A549 (cell line): Measurements from ENCODE around the gene FGF19.

ENCODE experiments used
- CTCF ChIP-seq: fragments of >200 bp; sonication (Bioruptor Twin); formaldehyde crosslinking; IDR thresholded peaks from 3 replicates; pipeline ENCODE4 v1.5.1; 2016
- ELK1 ChIP-seq: fragments of 150-350 bp; IDR thresholded peaks from 2 replicates; pipeline ENCODE4 v1.6.1; 2014; ENCODE audit warnings: low read depth, mild to moderate bottlenecking, low read length
- ESRRA ChIP-seq: fragments of 150-350 bp; IDR thresholded peaks from 2 replicates; pipeline ENCODE4 v1.6.1; 2014; ENCODE audit warnings: mild to moderate bottlenecking, low read length, borderline replicate concordance
- FOSL2 ChIP-seq, 2 experiments: fragments of 450-650 bp in 1 of 2; fragments of >200 bp in 1 of 2; sonication (Bioruptor Twin) in 1 of 2; formaldehyde crosslinking; IDR thresholded peaks; 2 replicates each; pipeline versions ENCODE4 v1.5.0 to v1.6.1; 2016 to 2020; ENCODE audit warnings: mild to moderate bottlenecking in 1 of 2, moderate library complexity in 1 of 2
- HOXA7 ChIP-seq: fragments of 250-450 bp; sonication (Bioruptor Pico); IDR thresholded peaks from 2 replicates; pipeline ENCODE4 v1.5.0; 2020; ENCODE audit warnings: mild to moderate bottlenecking, moderate library complexity
- KDM1A ChIP-seq: fragments of 200-600 bp; sonication (generic); IDR thresholded peaks from 2 replicates; pipeline ENCODE4 v1.6.1; 2016; ENCODE audit warnings: low read depth, mild to moderate bottlenecking
- RAD21 ChIP-seq, 2 experiments: fragments of >200 bp in 1 of 2; sonication (Bioruptor Twin) in 1 of 2; formaldehyde crosslinking in 1 of 2; IDR thresholded peaks in 1 of 2; conservative IDR thresholded peaks in 1 of 2; 2 replicates in 1 of 2; 3 replicates in 1 of 2; pipeline ENCODE4 v1.6.1; 2012 to 2018; ENCODE audit warnings: inconsistent platforms in 1 of 2
- RFX5 ChIP-seq: fragments of 450-650 bp; IDR thresholded peaks from 2 replicates; pipeline ENCODE4 v1.7.1; 2014; ENCODE audit warnings: antibody characterized with exemption, mild to moderate bottlenecking, moderate library complexity
- USF2 ChIP-seq: fragments of 450-650 bp; IDR thresholded peaks from 2 replicates; pipeline ENCODE4 v1.6.1; 2014; ENCODE audit warnings: antibody characterized with exemption

GRCh38 chr11:69682681-69683326 lies 21.0 kb downstream of the FGF19 start:
- TF ChIP-seq RAD21 (conservative IDR thresholded peaks at IDR 0.05 in 1 of 2, IDR thresholded peaks at IDR 0.05 in 1 of 2): no peak
- TF ChIP-seq FOSL2 (IDR thresholded peaks at IDR 0.05): no peak
- TF ChIP-seq FOSL2 (CRISPR knock-in tag; IDR thresholded peaks at IDR 0.05): no peak
- no peak for TF ChIP-seq HOXA7
- TF ChIP-seq CTCF: no peak
- TF ChIP-seq ESRRA: no peak
- TF ChIP-seq USF2: no peak
- no peak for TF ChIP-seq RFX5
- no peak for TF ChIP-seq ELK1
- no peak for TF ChIP-seq KDM1A
